Gastroesophageal sphincter (tissue), 2 donors: Measurements from ENCODE around the gene RAB7B.

Experiments used
- EP300 ChIP-seq: sonication (generic); formaldehyde crosslinking; IDR thresholded peaks from one replicate; pipeline ENCODE4 v1.6.1; 2017; ENCODE audit warnings: antibody characterized with exemption, mild to moderate bottlenecking
- POLR2A ChIP-seq, 2 donors: fragments of 450-650 bp; IDR thresholded peaks; one replicate each; pipeline ENCODE4 v1.6.1; 2017; ENCODE audit warnings: antibody characterized with exemption in 2 of 2, mild to moderate bottlenecking in 2 of 2, moderate library complexity in 1 of 2

GRCh38 chr1:205965036-205965884 lies 37.9 kb downstream of the RAB7B start:
- TF ChIP-seq POLR2A (IDR thresholded peaks at IDR 0.05) = no peak
- no peak for TF ChIP-seq EP300
